GM12878 (cell line): ENCODE data around the gene NMT1. TPM values are rescaled to one million over a fixed set of nuclear protein-coding genes. Genes with fewer than 3 reads are reported as not detected.

Experiments
- ATAC-seq: fragments of 200-7000 bp; cut with Tn5 transposase; 3 replicates; pipeline ENCODE4 v1.9.1; 2020; ENCODE audit warnings: mild to moderate bottlenecking, moderate library complexity
- BruUV-seq: library from RNA; stranded (reverse); fragments of 400-500 nt; replicated peaks from 2 replicates; lab custom pipeline; 2021; lab: Mats Ljungman, UMichigan
- CTCF ChIA-PET: fragments of 300-600 bp; sonication (Branson Sonifier 250); formaldehyde crosslinking; extraction: SDS; loops from one replicate; lab custom pipeline; 2021; ENCODE audit warnings: inconsistent platforms; lab: Yijun Ruan, JAX
- POLR2A ChIA-PET: fragments of 350-600 bp; formaldehyde crosslinking; extraction: SDS; loops from one replicate; lab custom pipeline; 2021; ENCODE audit warnings: inconsistent platforms; lab: Charles Lee
- RAD21 ChIA-PET: fragments of 300-600 bp; sonication (Branson Sonifier 250); formaldehyde crosslinking; loops from one replicate; lab custom pipeline; 2023; ENCODE audit warnings: antibody characterized with exemption; ENCODE audit not compliant: unreplicated experiment; lab: Charles Lee
- SMC1A ChIA-PET: fragments of 300-600 bp; sonication (Branson Sonifier 250); formaldehyde crosslinking; loops from one replicate; lab custom pipeline; 2023; ENCODE audit not compliant: unreplicated experiment, uncharacterized antibody; lab: Charles Lee
- DNase-seq: peaks from one replicate; pipeline ENCODE4 v3.0.0-alpha.2; 2011; ENCODE audit warnings: low read depth, low spot score
- FAIRE-seq: peaks from 3 replicates; lab custom pipeline; 2011; peaks lifted over from hg19 to GRCh38; lab: Jason Lieb, UNC
- H2AFZ ChIP-seq: 2 replicates; pipeline ENCODE4 v1.6.0; 2011; ENCODE audit warnings: low read depth, low read length, control low read depth; ENCODE audit not compliant: control insufficient read depth
- H3K27ac ChIP-seq: 2 replicates; pipeline ENCODE4 v1.5.1; 2011; ENCODE audit warnings: control low read depth; ENCODE audit not compliant: control insufficient read depth, insufficient read depth
- H3K27me3 ChIP-seq, 2 experiments: replicated peaks in 1 of 2; 2 replicates each; pipeline versions ENCODE4 v1.6.0 to v1.6.1; 2011; ENCODE audit warnings: low read length in 1 of 2; ENCODE audit not compliant: control insufficient read depth in 2 of 2, insufficient read depth in 2 of 2
- H3K36me3 ChIP-seq, 2 experiments: 2 replicates each; pipeline ENCODE4 v1.5.1; 2011; ENCODE audit warnings: low read length in 1 of 2; ENCODE audit not compliant: control insufficient read depth in 2 of 2, insufficient read depth in 2 of 2
- H3K4me1 ChIP-seq: 2 replicates; pipeline ENCODE4 v1.6.1; 2011; ENCODE audit warnings: mild to moderate bottlenecking, low read length, moderate library complexity, mixed read lengths; ENCODE audit not compliant: control insufficient read depth, insufficient read depth
- H3K4me2 ChIP-seq: 2 replicates; pipeline ENCODE4 v1.6.0; 2011; ENCODE audit warnings: control low read depth; ENCODE audit not compliant: control insufficient read depth, insufficient read depth
- H3K4me3 ChIP-seq: fragments of 200-600 bp; sonication (generic); 2 replicates; pipeline ENCODE4 v1.5.1; 2016
- H3K79me2 ChIP-seq: 2 replicates; pipeline ENCODE4 v1.6.0; 2011; ENCODE audit warnings: low read length; ENCODE audit not compliant: control insufficient read depth, insufficient read depth
- H3K9ac ChIP-seq: 2 replicates; pipeline ENCODE4 v1.8.0; 2011; ENCODE audit warnings: low read length, control low read depth, mixed read lengths; ENCODE audit not compliant: control insufficient read depth, insufficient read depth
- H3K9me3 ChIP-seq: replicated peaks from 3 replicates; pipeline ENCODE4 v1.5.1; 2011; ENCODE audit warnings: mild to moderate bottlenecking, low read length; ENCODE audit not compliant: control insufficient read depth, insufficient read depth
- H4K20me1 ChIP-seq: 2 replicates; pipeline ENCODE4 v1.6.0; 2011; ENCODE audit not compliant: control insufficient read depth, insufficient read depth
- CHD4 ChIP-seq: fragments of 200-600 bp; sonication (generic); IDR thresholded peaks from 2 replicates; pipeline ENCODE4 v1.6.1; 2016; ENCODE audit warnings: mild to moderate bottlenecking
- EGR1 ChIP-seq, 2 experiments: IDR thresholded peaks; 1 replicate in 1 of 2; 2 replicates in 1 of 2; pipeline ENCODE4 v1.6.1; 2011 to 2012; ENCODE audit warnings: low read depth in 2 of 2, low read length in 2 of 2, borderline replicate concordance in 1 of 2, mild to moderate bottlenecking in 1 of 2, moderate library complexity in 1 of 2
- GATAD2B ChIP-seq: fragments of 450-650 bp; conservative IDR thresholded peaks from 2 replicates; pipeline ENCODE4 v1.6.1; 2017; ENCODE audit warnings: low read depth, mild to moderate bottlenecking, moderate library complexity
- HDAC2 ChIP-seq: fragments of 200-600 bp; sonication (generic); IDR thresholded peaks from 2 replicates; pipeline ENCODE4 v1.6.1; 2017
- IKZF2 ChIP-seq, 2 experiments: fragments of 450-650 bp; IDR thresholded peaks; 2 replicates each; pipeline ENCODE4 v1.6.1; 2017; ENCODE audit warnings: mild to moderate bottlenecking in 2 of 2, moderate library complexity in 2 of 2
- MEF2B ChIP-seq: fragments of 450-650 bp; IDR thresholded peaks from 2 replicates; pipeline ENCODE4 v1.6.1; 2018; ENCODE audit warnings: mild to moderate bottlenecking, moderate library complexity; ENCODE audit not compliant: partially characterized antibody, poor library complexity, severe bottlenecking
- MTA2 ChIP-seq: fragments of 450-650 bp; IDR thresholded peaks from 2 replicates; pipeline ENCODE4 v1.6.1; 2016; ENCODE audit warnings: low read depth, mild to moderate bottlenecking, moderate library complexity
- PML ChIP-seq: IDR thresholded peaks from 2 replicates; pipeline ENCODE4 v1.6.1; 2012; ENCODE audit warnings: low read length, inconsistent platforms
- SMAD1 ChIP-seq: fragments of 450-650 bp; IDR thresholded peaks from 2 replicates; pipeline ENCODE4 v1.6.1; 2018; ENCODE audit warnings: mild to moderate bottlenecking, low read depth; ENCODE audit not compliant: partially characterized antibody
- SUZ12 ChIP-seq: fragments of 200-600 bp; sonication (generic); IDR thresholded peaks from one replicate; pipeline ENCODE4 v1.6.1; 2018; ENCODE audit warnings: antibody characterized with exemption, mild to moderate bottlenecking; ENCODE audit not compliant: unreplicated experiment
- YY1 ChIP-seq: IDR thresholded peaks from 2 replicates; pipeline ENCODE4 v1.6.1; 2011; ENCODE audit warnings: low read depth, mild to moderate bottlenecking, low read length
- ZBED1 ChIP-seq: IDR thresholded peaks from 2 replicates; pipeline ENCODE4 v1.6.1; 2016; ENCODE audit warnings: borderline replicate concordance
- ZNF24 ChIP-seq: fragments of 450-650 bp; IDR thresholded peaks from 2 replicates; pipeline ENCODE4 v1.6.1; 2017; ENCODE audit warnings: antibody characterized with exemption, mild to moderate bottlenecking
- WGBS: methylation state at CpG from one replicate; pipeline ENCODE4 v1.1.6; 2016; ENCODE audit warnings: low lambda C conversion rate; ENCODE audit not compliant: insufficient replicate concordance, insufficient coverage; ENCODE audit errors: missing lambda C conversion rate; 5-methylcytosine and 5-hydroxymethylcytosine counted together
- in situ Hi-C: fragments of 300-500 bp; cut with MboI; formaldehyde crosslinking; loops from 9 replicates; pipeline ENCODE4 v1.14.3; 2018; ENCODE audit warnings: mixed read lengths
- intact Hi-C: fragments of 100-400 bp; cut with micrococcal nuclease; formaldehyde crosslinking; loops from one replicate; pipeline ENCODE4 v1.14.2; 2022; ENCODE audit not compliant: unreplicated experiment
- polyA plus RNA-seq, 11 experiments: library from polyadenylated mRNA; depleted of rRNA in 4 of 11; unstranded in 6 of 11; stranded (reverse) in 5 of 11; fragments of >200 nt; fragmentation: Nextera tagmentation in 4 of 11; fragmentation: Illumina TruSeq in 1 of 11; extraction: Ambion mirVana in 4 of 11; extraction: Trizol in 1 of 11; gene quantifications; 1 replicate in 1 of 11; 2 replicates in 10 of 11; pipeline versions ENCODE4 v1.2.1 to v1.2.3, GENCODE V29; 2011 to 2016; ENCODE audit warnings: inconsistent platforms in 2 of 11, missing spikeins in 2 of 11, low read depth in 1 of 11
- total RNA-seq, 4 experiments: library from RNA; depleted of rRNA in 3 of 4; stranded (reverse); fragments of >200 nt in 3 of 4; fragmentation: Illumina TruSeq in 1 of 4; extraction: Trizol in 1 of 4; gene quantifications; 2 replicates each; pipeline versions ENCODE4 v1.2.1 to v1.2.3, GENCODE V29; 2013 to 2021
- TF ChIP-seq, protein P1 (sequence below): IDR thresholded peaks from 2 replicates; pipeline ENCODE4 v1.6.1; 2012; ENCODE audit warnings: low read length, inconsistent platforms
- TF ChIP-seq, protein P2 (sequence below): fragments of 450-650 bp; formaldehyde crosslinking; IDR thresholded peaks from 2 replicates; pipeline ENCODE4 v1.5.0; 2022; ENCODE audit warnings: mild to moderate bottlenecking, missing genetic modification characterization

NMT1 gene
- total and polyA plus RNA-seq, 10 of the 15 experiments (the other 5 are each of a cell fraction or from before 2014, with no cell fraction given): 96.7 to 395 (median 222) TPM

DNA sequence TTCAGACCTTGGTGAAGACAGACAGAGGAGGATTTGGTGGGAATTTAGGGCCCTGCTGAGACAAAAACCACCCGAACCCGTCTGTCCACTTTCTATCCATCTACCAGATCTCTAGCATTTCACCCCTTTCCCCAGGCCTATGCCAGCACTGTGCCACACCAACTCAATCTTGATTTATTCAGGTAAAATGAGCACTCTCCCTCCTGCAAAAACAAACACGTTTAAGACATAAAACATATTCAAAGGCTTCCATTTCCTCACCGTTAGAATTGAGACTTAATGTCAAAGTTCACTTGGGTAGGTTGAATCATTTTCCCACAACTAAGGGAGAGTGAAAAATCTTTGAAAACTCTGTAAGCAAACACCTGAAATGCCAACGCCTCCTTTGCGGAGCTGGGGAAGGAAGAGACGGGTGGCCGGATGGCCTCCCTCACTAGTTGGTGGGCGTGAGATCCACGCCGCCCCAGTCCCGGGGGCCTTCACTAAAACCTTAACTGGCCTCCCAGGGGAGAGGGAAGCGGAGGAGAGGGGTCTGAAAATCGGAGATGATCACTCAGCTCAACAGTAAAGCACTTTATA is 10.5 kb upstream of the NMT1 start:
- Histone ChIP-seq H3K4me1 (peaks cover 13% of the 10 kb centered on the region), H3K9ac (peak overlapping the region; percentile 95), H3K79me2 (peaks cover 52% of the 10 kb centered on the region), H3K27me3 (no peaks in the 10 kb centered on the region), H3K27ac (peak overlapping the region; percentile 95), H4K20me1 (no peaks in the 10 kb centered on the region), H3K9me3 (no peaks in the 10 kb centered on the region), H3K36me3 (peaks cover 1 to 4% of the 10 kb centered on the region in 2 experiments; a peak in 1 of 4 replicates), H3K4me2 (peak overlapping the region; percentile 85), H3K4me3 (peak overlapping the region; percentile 74), H2AFZ (peak overlapping the region; percentile 93)
- in situ Hi-C loops (no loop called here), intact Hi-C loops (no loop called here)
- WGBS: under 1% methylated on average over 14 of the region's 14 CpGs
- TF ChIP-seq CHD4 (no peak), GATAD2B (no peak), MEF2B (peak; percentile 77), ZBED1 (no peak), ZNF24 (no peak), MTA2 (no peak), SUZ12 (no peak), SMAD1 (no peak), PML (peak; percentile 30; the same call in 1 of the 2 replicates), HDAC2 (no peak), EGR1 (IDR thresholded peaks at IDR 0.05; ENCODE audit: borderline replicate concordance in 1 of 2, low read depth in 2 of 2, low read length in 2 of 2) (0 out of 3 replicates have a peak, but pooled peaks of 1 of the 2 experiments have one; percentile 29), IKZF2 (IDR thresholded peaks at IDR 0.05) (0 out of 4 replicates have a peak, but pooled peaks of 1 of the 2 experiments have one; percentile 19), YY1 (0 out of 2 replicates have a peak, but pooled peaks have one; percentile 14)
- TF ChIP-seq, protein P1, sequence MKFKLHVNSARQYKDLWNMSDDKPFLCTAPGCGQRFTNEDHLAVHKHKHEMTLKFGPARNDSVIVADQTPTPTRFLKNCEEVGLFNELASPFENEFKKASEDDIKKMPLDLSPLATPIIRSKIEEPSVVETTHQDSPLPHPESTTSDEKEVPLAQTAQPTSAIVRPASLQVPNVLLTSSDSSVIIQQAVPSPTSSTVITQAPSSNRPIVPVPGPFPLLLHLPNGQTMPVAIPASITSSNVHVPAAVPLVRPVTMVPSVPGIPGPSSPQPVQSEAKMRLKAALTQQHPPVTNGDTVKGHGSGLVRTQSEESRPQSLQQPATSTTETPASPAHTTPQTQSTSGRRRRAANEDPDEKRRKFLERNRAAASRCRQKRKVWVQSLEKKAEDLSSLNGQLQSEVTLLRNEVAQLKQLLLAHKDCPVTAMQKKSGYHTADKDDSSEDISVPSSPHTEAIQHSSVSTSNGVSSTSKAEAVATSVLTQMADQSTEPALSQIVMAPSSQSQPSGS: 0 out of 2 replicates have a peak, but pooled peaks have one; percentile 22
- TF ChIP-seq, protein P2, sequence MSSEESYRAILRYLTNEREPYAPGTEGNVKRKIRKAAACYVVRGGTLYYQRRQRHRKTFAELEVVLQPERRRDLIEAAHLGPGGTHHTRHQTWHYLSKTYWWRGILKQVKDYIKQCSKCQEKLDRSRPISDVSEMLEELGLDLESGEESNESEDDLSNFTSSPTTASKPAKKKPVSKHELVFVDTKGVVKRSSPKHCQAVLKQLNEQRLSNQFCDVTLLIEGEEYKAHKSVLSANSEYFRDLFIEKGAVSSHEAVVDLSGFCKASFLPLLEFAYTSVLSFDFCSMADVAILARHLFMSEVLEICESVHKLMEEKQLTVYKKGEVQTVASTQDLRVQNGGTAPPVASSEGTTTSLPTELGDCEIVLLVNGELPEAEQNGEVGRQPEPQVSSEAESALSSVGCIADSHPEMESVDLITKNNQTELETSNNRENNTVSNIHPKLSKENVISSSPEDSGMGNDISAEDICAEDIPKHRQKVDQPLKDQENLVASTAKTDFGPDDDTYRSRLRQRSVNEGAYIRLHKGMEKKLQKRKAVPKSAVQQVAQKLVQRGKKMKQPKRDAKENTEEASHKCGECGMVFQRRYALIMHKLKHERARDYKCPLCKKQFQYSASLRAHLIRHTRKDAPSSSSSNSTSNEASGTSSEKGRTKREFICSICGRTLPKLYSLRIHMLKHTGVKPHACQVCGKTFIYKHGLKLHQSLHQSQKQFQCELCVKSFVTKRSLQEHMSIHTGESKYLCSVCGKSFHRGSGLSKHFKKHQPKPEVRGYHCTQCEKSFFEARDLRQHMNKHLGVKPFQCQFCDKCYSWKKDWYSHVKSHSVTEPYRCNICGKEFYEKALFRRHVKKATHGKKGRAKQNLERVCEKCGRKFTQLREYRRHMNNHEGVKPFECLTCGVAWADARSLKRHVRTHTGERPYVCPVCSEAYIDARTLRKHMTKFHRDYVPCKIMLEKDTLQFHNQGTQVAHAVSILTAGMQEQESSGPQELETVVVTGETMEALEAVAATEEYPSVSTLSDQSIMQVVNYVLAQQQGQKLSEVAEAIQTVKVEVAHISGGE: no peak
- SMC1A ChIA-PET: interaction anchor here (0.6 to 4.2 kb wide), 7 partner anchors 11 to 539 kb away, joined by 3 to 38 read pairs (median 4); partner anchors contain the start of gene NMT1
- FAIRE-seq: no peak
- POLR2A ChIA-PET: interaction anchor here (0.6 to 7.1 kb wide), 13 partner anchors 8 to 106 kb away, joined by 3 to 119 read pairs (median 7); partner anchors contain the start of genes HEXIM1 and NMT1
- peak; percentile 40 for ATAC-seq
- no peak for DNase-seq
- CTCF ChIA-PET: interaction anchor here (0.8 to 6.1 kb wide), 9 partner anchors 11 to 248 kb away, joined by 3 to 58 read pairs (median 6); partner anchors contain the start of genes ACBD4 and NMT1
- BruUV-seq: no TSS peak
- RAD21 ChIA-PET: interaction anchor here (1.0 to 4.3 kb wide), 9 partner anchors 8 to 99 kb away, joined by 3 to 49 read pairs (median 4); partner anchors contain the start of genes ACBD4 and NMT1
